WTC11 (cell line): ENCODE results near the gene CACNG1. TPM values are rescaled to one million over a fixed set of nuclear protein-coding genes. Genes with fewer than 3 reads are reported as not detected.

Source experiments
- CDX4 ChIP-seq: fragments of 250-450 bp; sonication (Bioruptor Pico); IDR thresholded peaks from 2 replicates; pipeline ENCODE4 v1.9.0; 2021; ENCODE audit warnings: moderate library complexity, mild to moderate bottlenecking, inconsistent platforms, borderline replicate concordance
- ERG ChIP-seq: fragments of 250-450 bp; sonication (Bioruptor Pico); IDR thresholded peaks from 2 replicates; pipeline ENCODE4 v1.8.0; 2021; ENCODE audit warnings: mild to moderate bottlenecking
- FOXK1 ChIP-seq: sonication (generic); formaldehyde crosslinking; IDR thresholded peaks from 2 replicates; pipeline ENCODE4 v1.8.0; 2022; ENCODE audit warnings: mild to moderate bottlenecking, moderate library complexity, missing genetic modification reagents
- GRHL2 ChIP-seq: fragments of 250-450 bp; sonication (Bioruptor Pico); IDR thresholded peaks from 2 replicates; pipeline ENCODE4 v1.8.0; 2022; ENCODE audit warnings: mild to moderate bottlenecking, moderate library complexity; ENCODE audit not compliant: insufficient replicate concordance, severe bottlenecking
- GTF2I ChIP-seq: fragments of 250-450 bp; sonication (Bioruptor Pico); conservative IDR thresholded peaks from 2 replicates; pipeline ENCODE4 v1.4.0; 2021; ENCODE audit warnings: mild to moderate bottlenecking
- JUN ChIP-seq: sonication (generic); formaldehyde crosslinking; IDR thresholded peaks from 2 replicates; pipeline ENCODE4 v1.8.0; 2023; ENCODE audit warnings: mild to moderate bottlenecking, missing genetic modification reagents
- MXD4 ChIP-seq: fragments of 250-450 bp; sonication (Bioruptor Pico); IDR thresholded peaks from 2 replicates; pipeline ENCODE4 v1.8.0; 2021; ENCODE audit warnings: mild to moderate bottlenecking, moderate library complexity, borderline replicate concordance
- RELA ChIP-seq: sonication (generic); formaldehyde crosslinking; IDR thresholded peaks from 2 replicates; pipeline ENCODE4 v1.8.1; 2022; ENCODE audit warnings: missing genetic modification reagents, mild to moderate bottlenecking, borderline replicate concordance
- SP1 ChIP-seq: sonication (generic); formaldehyde crosslinking; conservative IDR thresholded peaks from 2 replicates; pipeline ENCODE4 v1.8.1; 2022; ENCODE audit warnings: missing genetic modification reagents
- ZNF219 ChIP-seq: sonication (generic); formaldehyde crosslinking; IDR thresholded peaks from 2 replicates; pipeline ENCODE4 v1.8.0; 2023; ENCODE audit warnings: missing genetic modification reagents, mild to moderate bottlenecking, borderline replicate concordance
- total RNA-seq: library from RNA; stranded (reverse); gene quantifications from 3 replicates; pipeline ENCODE4 v1.2.3, GENCODE V29; 2021
- TF ChIP-seq, protein P1 (sequence below): sonication (generic); formaldehyde crosslinking; IDR thresholded peaks from 2 replicates; pipeline ENCODE4 v1.8.0; 2023; ENCODE audit warnings: missing genetic modification reagents, mild to moderate bottlenecking, borderline replicate concordance
- TF ChIP-seq, protein P2 (sequence below): sonication (generic); formaldehyde crosslinking; IDR thresholded peaks from 2 replicates; pipeline ENCODE4 v1.8.1; 2022; ENCODE audit warnings: mild to moderate bottlenecking, moderate library complexity, missing genetic modification reagents
- TF ChIP-seq, protein P3 (sequence below): sonication (generic); formaldehyde crosslinking; IDR thresholded peaks from 2 replicates; pipeline ENCODE4 v1.8.1; 2023; ENCODE audit warnings: mild to moderate bottlenecking, missing genetic modification reagents
- TF ChIP-seq, protein P4 (sequence below): fragments of 200-600 bp; IDR thresholded peaks from 2 replicates; pipeline ENCODE4 v1.8.0; 2022; ENCODE audit warnings: antibody characterized with exemption
- TF ChIP-seq, protein P5 (sequence below): sonication (generic); formaldehyde crosslinking; IDR thresholded peaks from 2 replicates; pipeline ENCODE4 v1.8.0; 2023; ENCODE audit warnings: mild to moderate bottlenecking, missing genetic modification reagents

The CACNG1 gene
- total RNA-seq, 1 experiment from 2014 or later: not detected

DNA sequence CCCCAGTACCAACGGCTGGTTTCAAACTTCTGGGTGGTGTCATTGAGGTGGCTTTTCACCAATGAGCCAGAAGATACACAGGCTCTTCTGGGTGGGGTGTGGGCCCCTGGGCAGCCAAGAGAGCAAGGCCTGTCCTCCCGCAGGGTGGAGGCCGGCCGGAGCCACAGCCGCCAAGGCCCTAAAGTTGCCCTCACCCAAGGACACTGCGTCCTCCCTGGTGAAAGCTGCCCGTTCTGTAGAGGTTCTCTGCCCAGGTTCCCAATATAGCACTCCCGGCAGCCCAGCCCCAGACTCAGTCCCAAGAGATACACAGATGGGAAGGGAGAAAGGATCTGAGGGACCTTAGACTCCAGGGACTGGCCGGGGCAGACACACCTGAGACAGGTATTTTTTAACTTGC is 10.7 kb upstream of the CACNG1 start (continued):
- TF ChIP-seq FOXK1 (CRISPR knock-in tag): no peak
- no peak for TF ChIP-seq RELA (CRISPR knock-in tag)
- TF ChIP-seq MXD4 (CRISPR knock-in tag): no peak
- TF ChIP-seq, protein P1, sequence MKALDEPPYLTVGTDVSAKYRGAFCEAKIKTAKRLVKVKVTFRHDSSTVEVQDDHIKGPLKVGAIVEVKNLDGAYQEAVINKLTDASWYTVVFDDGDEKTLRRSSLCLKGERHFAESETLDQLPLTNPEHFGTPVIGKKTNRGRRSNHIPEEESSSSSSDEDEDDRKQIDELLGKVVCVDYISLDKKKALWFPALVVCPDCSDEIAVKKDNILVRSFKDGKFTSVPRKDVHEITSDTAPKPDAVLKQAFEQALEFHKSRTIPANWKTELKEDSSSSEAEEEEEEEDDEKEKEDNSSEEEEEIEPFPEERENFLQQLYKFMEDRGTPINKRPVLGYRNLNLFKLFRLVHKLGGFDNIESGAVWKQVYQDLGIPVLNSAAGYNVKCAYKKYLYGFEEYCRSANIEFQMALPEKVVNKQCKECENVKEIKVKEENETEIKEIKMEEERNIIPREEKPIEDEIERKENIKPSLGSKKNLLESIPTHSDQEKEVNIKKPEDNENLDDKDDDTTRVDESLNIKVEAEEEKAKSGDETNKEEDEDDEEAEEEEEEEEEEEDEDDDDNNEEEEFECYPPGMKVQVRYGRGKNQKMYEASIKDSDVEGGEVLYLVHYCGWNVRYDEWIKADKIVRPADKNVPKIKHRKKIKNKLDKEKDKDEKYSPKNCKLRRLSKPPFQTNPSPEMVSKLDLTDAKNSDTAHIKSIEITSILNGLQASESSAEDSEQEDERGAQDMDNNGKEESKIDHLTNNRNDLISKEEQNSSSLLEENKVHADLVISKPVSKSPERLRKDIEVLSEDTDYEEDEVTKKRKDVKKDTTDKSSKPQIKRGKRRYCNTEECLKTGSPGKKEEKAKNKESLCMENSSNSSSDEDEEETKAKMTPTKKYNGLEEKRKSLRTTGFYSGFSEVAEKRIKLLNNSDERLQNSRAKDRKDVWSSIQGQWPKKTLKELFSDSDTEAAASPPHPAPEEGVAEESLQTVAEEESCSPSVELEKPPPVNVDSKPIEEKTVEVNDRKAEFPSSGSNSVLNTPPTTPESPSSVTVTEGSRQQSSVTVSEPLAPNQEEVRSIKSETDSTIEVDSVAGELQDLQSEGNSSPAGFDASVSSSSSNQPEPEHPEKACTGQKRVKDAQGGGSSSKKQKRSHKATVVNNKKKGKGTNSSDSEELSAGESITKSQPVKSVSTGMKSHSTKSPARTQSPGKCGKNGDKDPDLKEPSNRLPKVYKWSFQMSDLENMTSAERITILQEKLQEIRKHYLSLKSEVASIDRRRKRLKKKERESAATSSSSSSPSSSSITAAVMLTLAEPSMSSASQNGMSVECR (CRISPR knock-in tag): no peak
- TF ChIP-seq, protein P2, sequence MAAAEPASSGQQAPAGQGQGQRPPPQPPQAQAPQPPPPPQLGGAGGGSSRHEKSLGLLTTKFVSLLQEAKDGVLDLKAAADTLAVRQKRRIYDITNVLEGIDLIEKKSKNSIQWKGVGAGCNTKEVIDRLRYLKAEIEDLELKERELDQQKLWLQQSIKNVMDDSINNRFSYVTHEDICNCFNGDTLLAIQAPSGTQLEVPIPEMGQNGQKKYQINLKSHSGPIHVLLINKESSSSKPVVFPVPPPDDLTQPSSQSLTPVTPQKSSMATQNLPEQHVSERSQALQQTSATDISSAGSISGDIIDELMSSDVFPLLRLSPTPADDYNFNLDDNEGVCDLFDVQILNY (CRISPR knock-in tag): no peak
- TF ChIP-seq GTF2I (CRISPR knock-in tag): no peak
- TF ChIP-seq JUN (CRISPR knock-in tag): no peak
- TF ChIP-seq ZNF219: no peak
- TF ChIP-seq GRHL2: no peak
- TF ChIP-seq SP1 (CRISPR knock-in tag): no peak
- TF ChIP-seq, protein P3, sequence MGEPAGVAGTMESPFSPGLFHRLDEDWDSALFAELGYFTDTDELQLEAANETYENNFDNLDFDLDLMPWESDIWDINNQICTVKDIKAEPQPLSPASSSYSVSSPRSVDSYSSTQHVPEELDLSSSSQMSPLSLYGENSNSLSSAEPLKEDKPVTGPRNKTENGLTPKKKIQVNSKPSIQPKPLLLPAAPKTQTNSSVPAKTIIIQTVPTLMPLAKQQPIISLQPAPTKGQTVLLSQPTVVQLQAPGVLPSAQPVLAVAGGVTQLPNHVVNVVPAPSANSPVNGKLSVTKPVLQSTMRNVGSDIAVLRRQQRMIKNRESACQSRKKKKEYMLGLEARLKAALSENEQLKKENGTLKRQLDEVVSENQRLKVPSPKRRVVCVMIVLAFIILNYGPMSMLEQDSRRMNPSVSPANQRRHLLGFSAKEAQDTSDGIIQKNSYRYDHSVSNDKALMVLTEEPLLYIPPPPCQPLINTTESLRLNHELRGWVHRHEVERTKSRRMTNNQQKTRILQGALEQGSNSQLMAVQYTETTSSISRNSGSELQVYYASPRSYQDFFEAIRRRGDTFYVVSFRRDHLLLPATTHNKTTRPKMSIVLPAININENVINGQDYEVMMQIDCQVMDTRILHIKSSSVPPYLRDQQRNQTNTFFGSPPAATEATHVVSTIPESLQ (CRISPR knock-in tag): no peak
- TF ChIP-seq CDX4 (CRISPR knock-in tag): no peak
- no peak for TF ChIP-seq ERG (CRISPR knock-in tag)
- TF ChIP-seq, protein P4, sequence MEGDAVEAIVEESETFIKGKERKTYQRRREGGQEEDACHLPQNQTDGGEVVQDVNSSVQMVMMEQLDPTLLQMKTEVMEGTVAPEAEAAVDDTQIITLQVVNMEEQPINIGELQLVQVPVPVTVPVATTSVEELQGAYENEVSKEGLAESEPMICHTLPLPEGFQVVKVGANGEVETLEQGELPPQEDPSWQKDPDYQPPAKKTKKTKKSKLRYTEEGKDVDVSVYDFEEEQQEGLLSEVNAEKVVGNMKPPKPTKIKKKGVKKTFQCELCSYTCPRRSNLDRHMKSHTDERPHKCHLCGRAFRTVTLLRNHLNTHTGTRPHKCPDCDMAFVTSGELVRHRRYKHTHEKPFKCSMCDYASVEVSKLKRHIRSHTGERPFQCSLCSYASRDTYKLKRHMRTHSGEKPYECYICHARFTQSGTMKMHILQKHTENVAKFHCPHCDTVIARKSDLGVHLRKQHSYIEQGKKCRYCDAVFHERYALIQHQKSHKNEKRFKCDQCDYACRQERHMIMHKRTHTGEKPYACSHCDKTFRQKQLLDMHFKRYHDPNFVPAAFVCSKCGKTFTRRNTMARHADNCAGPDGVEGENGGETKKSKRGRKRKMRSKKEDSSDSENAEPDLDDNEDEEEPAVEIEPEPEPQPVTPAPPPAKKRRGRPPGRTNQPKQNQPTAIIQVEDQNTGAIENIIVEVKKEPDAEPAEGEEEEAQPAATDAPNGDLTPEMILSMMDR: no peak
- TF ChIP-seq, protein P5, sequence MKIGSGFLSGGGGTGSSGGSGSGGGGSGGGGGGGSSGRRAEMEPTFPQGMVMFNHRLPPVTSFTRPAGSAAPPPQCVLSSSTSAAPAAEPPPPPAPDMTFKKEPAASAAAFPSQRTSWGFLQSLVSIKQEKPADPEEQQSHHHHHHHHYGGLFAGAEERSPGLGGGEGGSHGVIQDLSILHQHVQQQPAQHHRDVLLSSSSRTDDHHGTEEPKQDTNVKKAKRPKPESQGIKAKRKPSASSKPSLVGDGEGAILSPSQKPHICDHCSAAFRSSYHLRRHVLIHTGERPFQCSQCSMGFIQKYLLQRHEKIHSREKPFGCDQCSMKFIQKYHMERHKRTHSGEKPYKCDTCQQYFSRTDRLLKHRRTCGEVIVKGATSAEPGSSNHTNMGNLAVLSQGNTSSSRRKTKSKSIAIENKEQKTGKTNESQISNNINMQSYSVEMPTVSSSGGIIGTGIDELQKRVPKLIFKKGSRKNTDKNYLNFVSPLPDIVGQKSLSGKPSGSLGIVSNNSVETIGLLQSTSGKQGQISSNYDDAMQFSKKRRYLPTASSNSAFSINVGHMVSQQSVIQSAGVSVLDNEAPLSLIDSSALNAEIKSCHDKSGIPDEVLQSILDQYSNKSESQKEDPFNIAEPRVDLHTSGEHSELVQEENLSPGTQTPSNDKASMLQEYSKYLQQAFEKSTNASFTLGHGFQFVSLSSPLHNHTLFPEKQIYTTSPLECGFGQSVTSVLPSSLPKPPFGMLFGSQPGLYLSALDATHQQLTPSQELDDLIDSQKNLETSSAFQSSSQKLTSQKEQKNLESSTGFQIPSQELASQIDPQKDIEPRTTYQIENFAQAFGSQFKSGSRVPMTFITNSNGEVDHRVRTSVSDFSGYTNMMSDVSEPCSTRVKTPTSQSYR: no peak
